Measurements from ENCODE around the gene CLCN1. TPM values are rescaled to one million over a fixed set of nuclear protein-coding genes. Genes with fewer than 3 reads are reported as not detected.

Gene CLCN1
- polyA plus RNA-seq, 2 of the 4 experiments (the other 2 are of a cell fraction) = 0.08 TPM; not detected in 1

Small RNA genes within 50 kb of the gene (small RNA-seq; reads per million reads assigned to genes)
- gene MIR6892 (0 to 1.9 (median 0) reads per million in 6 experiments), gene RN7SL481P (0 to 0.29 (median 0) reads per million in 6 experiments), gene RN7SL535P (0 reads per million in 6 experiments)

Other genes with a start within 250 kb of the CLCN1 start
- gene PIP, start 184.0 kb upstream of the CLCN1 start, polyA plus RNA-seq (2011; rRNA removed) = 0.14 TPM in 1 of 2 replicates, not detected in the other
- gene PIP, start 184.0 kb upstream of the CLCN1 start, polyA plus RNA-seq (2017; fragmentation: RNase III; extraction: RNeasy Plus Mini Kit Qiagen cat#74134 plus additional on column Dnase treatment) = not detected in 3 replicates
- not detected in 2 replicates for gene TAS2R39, start 132.7 kb upstream of the CLCN1 start, polyA plus RNA-seq (2011; rRNA removed)
- not detected in 3 replicates for gene TAS2R39, start 132.7 kb upstream of the CLCN1 start, polyA plus RNA-seq (2017; fragmentation: RNase III; extraction: RNeasy Plus Mini Kit Qiagen cat#74134 plus additional on column Dnase treatment)
- gene TAS2R40, start 94.1 kb upstream of the CLCN1 start, polyA plus RNA-seq (2011; rRNA removed) = not detected in 2 replicates
- gene TAS2R40, start 94.1 kb upstream of the CLCN1 start, polyA plus RNA-seq (2017; fragmentation: RNase III; extraction: RNeasy Plus Mini Kit Qiagen cat#74134 plus additional on column Dnase treatment) = not detected in 3 replicates
- gene GSTK1, start 52.7 kb upstream of the CLCN1 start, polyA plus RNA-seq (2011; rRNA removed) = 76.6 and 96.5 TPM in 2 replicates
- gene GSTK1, start 52.7 kb upstream of the CLCN1 start, polyA plus RNA-seq (2017; fragmentation: RNase III; extraction: RNeasy Plus Mini Kit Qiagen cat#74134 plus additional on column Dnase treatment) = 80.8 to 92.9 TPM (median 91.5 TPM) in 3 replicates
- 0.49 and 0.65 TPM in 2 replicates for gene TMEM139, start 31.2 kb upstream of the CLCN1 start, polyA plus RNA-seq (2011; rRNA removed)
- 0.37 to 0.71 TPM (median 0.42 TPM) in 3 replicates for gene TMEM139, start 31.2 kb upstream of the CLCN1 start, polyA plus RNA-seq (2017; fragmentation: RNase III; extraction: RNeasy Plus Mini Kit Qiagen cat#74134 plus additional on column Dnase treatment)
- gene CASP2, start 27.8 kb upstream of the CLCN1 start, polyA plus RNA-seq (2011; rRNA removed) = 24.6 and 26.0 TPM in 2 replicates
- gene CASP2, start 27.8 kb upstream of the CLCN1 start, polyA plus RNA-seq (2017; fragmentation: RNase III; extraction: RNeasy Plus Mini Kit Qiagen cat#74134 plus additional on column Dnase treatment) = 17.7 to 19.9 TPM (median 18.7 TPM) in 3 replicates
- gene FAM131B, start 46.6 kb downstream of the CLCN1 start, polyA plus RNA-seq (2011; rRNA removed) = 0.52 and 0.78 TPM in 2 replicates
- 0.16 to 0.32 TPM (median 0.19 TPM) in 3 replicates for gene FAM131B, start 46.6 kb downstream of the CLCN1 start, polyA plus RNA-seq (2017; fragmentation: RNase III; extraction: RNeasy Plus Mini Kit Qiagen cat#74134 plus additional on column Dnase treatment)
- 13.3 and 24.5 TPM in 2 replicates for gene ZYX, start 65.2 kb downstream of the CLCN1 start, polyA plus RNA-seq (2011; rRNA removed)
- 109 to 124 TPM (median 119 TPM) in 3 replicates for gene ZYX, start 65.2 kb downstream of the CLCN1 start, polyA plus RNA-seq (2017; fragmentation: RNase III; extraction: RNeasy Plus Mini Kit Qiagen cat#74134 plus additional on column Dnase treatment)
- gene EPHA1, start 92.7 kb downstream of the CLCN1 start, polyA plus RNA-seq (2011; rRNA removed) = not detected in 2 replicates
- gene EPHA1, start 92.7 kb downstream of the CLCN1 start, polyA plus RNA-seq (2017; fragmentation: RNase III; extraction: RNeasy Plus Mini Kit Qiagen cat#74134 plus additional on column Dnase treatment) = not detected in 3 replicates
- gene TAS2R60, start 127.3 kb downstream of the CLCN1 start, polyA plus RNA-seq (2011; rRNA removed) = not detected in 2 replicates
- gene TAS2R60, start 127.3 kb downstream of the CLCN1 start, polyA plus RNA-seq (2017; fragmentation: RNase III; extraction: RNeasy Plus Mini Kit Qiagen cat#74134 plus additional on column Dnase treatment) = not detected in 3 replicates
- gene TAS2R41, start 161.8 kb downstream of the CLCN1 start, polyA plus RNA-seq (2011; rRNA removed) = not detected in 2 replicates
- gene TAS2R41, start 161.8 kb downstream of the CLCN1 start, polyA plus RNA-seq (2017; fragmentation: RNase III; extraction: RNeasy Plus Mini Kit Qiagen cat#74134 plus additional on column Dnase treatment) = not detected in 3 replicates